ENCODE measurements around the gene BDH1. TPM values are rescaled to one million over a fixed set of nuclear protein-coding genes. Genes with fewer than 3 reads are reported as not detected.

The BDH1 gene
- polyA plus RNA-seq, 1 of the 3 experiments (the other 2 are of a cell fraction), result 19.8 TPM

GRCh38 chr3:197552198-197552597, 3.6 kb downstream of the BDH1 start:
- 98% methylated on average over 6 of the region's 6 CpGs for WGBS (ENCODE audit: low lambda C conversion rate)
- POLR2A ChIA-PET, result no interaction called here

More at GRCh38 chr3:197552198-197552597, 3.6 kb downstream of the BDH1 start:
- peaks cover 0 to 9% of the 10 kb centered on the region in 2 experiments; a peak in 1 of 4 replicates for H3K4me1 ChIP-seq (ENCODE audit: control insufficient read depth in 1 of 2, insufficient read depth in 2 of 2, low read depth in 1 of 2, low read length in 1 of 2)
- H3K36me3 ChIP-seq (replicated peaks in 1 of 2; ENCODE audit: control insufficient read depth in 1 of 2, insufficient read depth in 2 of 2, low read length in 1 of 2), result no peaks in the 10 kb centered on the region
- DNase-seq, result no peak
- no peak overlapping the region for H3K9ac ChIP-seq
- TF ChIP-seq PBX3 (IDR thresholded peaks at IDR 0.05) (no peak), TCF12 (IDR thresholded peaks at IDR 0.05) (no peak), SIN3A (IDR thresholded peaks at IDR 0.05; ENCODE audit: borderline replicate concordance, low read depth, low read length) (no peak), NFIC (IDR thresholded peaks at IDR 0.05; ENCODE audit: borderline replicate concordance) (no peak), FOXJ3 (CRISPR knock-in tag; IDR thresholded peaks at IDR 0.05) (no peak), POLR2AphosphoS5 (IDR thresholded peaks at IDR 0.05; ENCODE audit: low read depth, low read length) (no peak), TAF1 (IDR thresholded peaks at IDR 0.05; ENCODE audit: borderline replicate concordance, low read depth, low read length) (no peak), ZBTB33 (IDR thresholded peaks at IDR 0.05; ENCODE audit: borderline replicate concordance, low read depth) (no peak), RFX5 (IDR thresholded peaks at IDR 0.05; ENCODE audit: low read length) (no peak), CHD2 (IDR thresholded peaks at IDR 0.05; ENCODE audit: low read length, partially characterized antibody) (no peak), CTCF (IDR thresholded peaks at IDR 0.05) (no peak), ELF1 (IDR thresholded peaks at IDR 0.05) (no peak), IRF3 (IDR thresholded peaks at IDR 0.05; ENCODE audit: low read depth, low read length) (no peak)
- CTCF ChIA-PET, result interaction anchor here (0.7 to 1.1 kb wide), 2 partner anchors 31 to 46 kb away, joined by 3 read pairs; no protein-coding TSS in a partner anchor
- no peak overlapping the region for H3K4me2 ChIP-seq
- no peaks in the 10 kb centered on the region for H3K9me3 ChIP-seq
- H3K27me3 ChIP-seq (ENCODE audit: insufficient read depth), result peaks cover 14% of the 10 kb centered on the region; the same call in 1 of the 2 replicates
- no peaks in the 10 kb centered on the region for H3K79me2 ChIP-seq (ENCODE audit: insufficient read depth)
- peaks cover 6% of the 10 kb centered on the region for H3F3A ChIP-seq (replicated peaks; ENCODE audit: insufficient read depth)
- no peak overlapping the region for H2AFZ ChIP-seq (ENCODE audit: low read depth)
- no peaks in the 10 kb centered on the region for H3K9me2 ChIP-seq
- H4K20me1 ChIP-seq (ENCODE audit: insufficient read depth), result no peaks in the 10 kb centered on the region
- H3K27ac ChIP-seq (ENCODE audit: low read depth in 2 of 2, low read length in 1 of 2), result no peak overlapping the region
- no peak overlapping the region for H3K4me3 ChIP-seq (ENCODE audit: low read depth in 2 of 2, low read length in 1 of 2)

Measured in SK-N-SH (cell line).